Cardiac muscle cell (in vitro differentiated cells and primary cell): Measurements from ENCODE around the gene PPP4R4. TPM values are rescaled to one million over a fixed set of nuclear protein-coding genes. Genes with fewer than 3 reads are reported as not detected.

Experiments
- DNase-seq, 2 donors: peaks; one replicate each; pipeline versions ENCODE4 v3.0.0 to v3.0.0-alpha.2; 2010 to 2017; ENCODE audit warnings: low read depth in 1 of 2, low spot score in 1 of 2
- H3K27ac ChIP-seq: fragments of 200-600 bp; sonication (generic); 2 replicates; pipeline ENCODE4 v1.5.1; 2016
- H3K27me3 ChIP-seq: fragments of 200-600 bp; sonication (generic); 2 replicates; pipeline ENCODE4 v1.6.0; 2016; ENCODE audit warnings: control low read depth
- H3K36me3 ChIP-seq: fragments of 200-600 bp; sonication (generic); 2 replicates; pipeline ENCODE4 v1.5.1; 2016; ENCODE audit warnings: control low read depth
- H3K4me1 ChIP-seq: fragments of 200-600 bp; sonication (generic); 2 replicates; pipeline ENCODE4 v1.8.1; 2017; ENCODE audit warnings: low read depth, mild to moderate bottlenecking, mixed run types
- H3K4me3 ChIP-seq: fragments of 200-600 bp; sonication (generic); 2 replicates; pipeline ENCODE4 v1.5.1; 2016; ENCODE audit warnings: mild to moderate bottlenecking
- H3K9me3 ChIP-seq: fragments of 200-600 bp; sonication (generic); 2 replicates; pipeline ENCODE4 v1.5.1; 2017; ENCODE audit warnings: low read depth, mild to moderate bottlenecking, control low read depth
- polyA plus RNA-seq: library from polyadenylated mRNA; unstranded; fragments of >200 nt; fragmentation: Nextera tagmentation; extraction: Ambion mirVana; gene quantifications from 2 replicates; pipeline ENCODE4 v1.2.1, GENCODE V29; 2016
- total RNA-seq: library from RNA; depleted of rRNA; stranded (reverse); fragments of >200 nt; gene quantifications from 2 replicates; pipeline ENCODE4 v1.2.3, GENCODE V29; 2016
- TF ChIP-seq, protein P1 (sequence below): IDR thresholded peaks from 2 replicates; pipeline ENCODE4 v1.5.1; 2012; ENCODE audit warnings: low read depth, mild to moderate bottlenecking, low read length

PPP4R4 gene
- total and polyA plus RNA-seq, 2 experiments from 2014 or later = 0.59 to 9.8 TPM

DNA sequence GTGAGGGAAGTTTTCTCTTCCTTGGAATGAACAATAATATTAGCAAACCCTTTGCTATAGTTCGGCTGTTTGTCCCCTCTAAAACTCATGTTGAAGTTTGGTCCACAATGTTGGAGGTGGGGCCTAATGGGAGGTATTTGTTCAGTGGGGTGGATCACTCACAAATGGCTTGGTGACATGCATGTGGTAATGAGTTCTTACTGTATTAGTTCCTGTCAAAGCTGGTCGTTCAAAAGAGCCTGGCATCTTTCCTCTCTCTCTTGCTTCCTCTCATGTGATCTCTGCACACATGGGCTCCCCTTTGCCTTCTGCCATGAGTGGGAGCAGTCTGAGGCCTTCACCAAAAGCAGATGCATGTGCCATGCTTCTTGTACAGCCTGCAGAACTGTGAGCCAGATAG lies 13.1 kb upstream of the PPP4R4 start:
- H3K9me3 ChIP-seq = no peaks in the 10 kb centered on the region
- TF ChIP-seq, protein P1, sequence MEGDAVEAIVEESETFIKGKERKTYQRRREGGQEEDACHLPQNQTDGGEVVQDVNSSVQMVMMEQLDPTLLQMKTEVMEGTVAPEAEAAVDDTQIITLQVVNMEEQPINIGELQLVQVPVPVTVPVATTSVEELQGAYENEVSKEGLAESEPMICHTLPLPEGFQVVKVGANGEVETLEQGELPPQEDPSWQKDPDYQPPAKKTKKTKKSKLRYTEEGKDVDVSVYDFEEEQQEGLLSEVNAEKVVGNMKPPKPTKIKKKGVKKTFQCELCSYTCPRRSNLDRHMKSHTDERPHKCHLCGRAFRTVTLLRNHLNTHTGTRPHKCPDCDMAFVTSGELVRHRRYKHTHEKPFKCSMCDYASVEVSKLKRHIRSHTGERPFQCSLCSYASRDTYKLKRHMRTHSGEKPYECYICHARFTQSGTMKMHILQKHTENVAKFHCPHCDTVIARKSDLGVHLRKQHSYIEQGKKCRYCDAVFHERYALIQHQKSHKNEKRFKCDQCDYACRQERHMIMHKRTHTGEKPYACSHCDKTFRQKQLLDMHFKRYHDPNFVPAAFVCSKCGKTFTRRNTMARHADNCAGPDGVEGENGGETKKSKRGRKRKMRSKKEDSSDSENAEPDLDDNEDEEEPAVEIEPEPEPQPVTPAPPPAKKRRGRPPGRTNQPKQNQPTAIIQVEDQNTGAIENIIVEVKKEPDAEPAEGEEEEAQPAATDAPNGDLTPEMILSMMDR = no peak
- no peak overlapping the region for H3K27ac ChIP-seq
- no peak for DNase-seq
- H3K36me3 ChIP-seq = no peaks in the 10 kb centered on the region
- H3K27me3 ChIP-seq = peaks cover 10% of the 10 kb centered on the region
- no peaks in the 10 kb centered on the region for H3K4me1 ChIP-seq
- no peak overlapping the region for H3K4me3 ChIP-seq

- Histone ChIP-seq H3K4me3 (no peak overlapping the region), H3K9me3 (no peaks in the 10 kb centered on the region), H3K27me3 (peaks cover 10% of the 10 kb centered on the region), H3K27ac (no peak overlapping the region), H3K36me3 (no peaks in the 10 kb centered on the region), H3K4me1 (no peaks in the 10 kb centered on the region)
- peak in 1 of 2 donors; percentile 55 for DNase-seq
- TF ChIP-seq, protein P1 = no peak
These were observed 12.1 kb upstream of the PPP4R4 start for GRCh38 chr14:94161981-94162380.

DNA sequence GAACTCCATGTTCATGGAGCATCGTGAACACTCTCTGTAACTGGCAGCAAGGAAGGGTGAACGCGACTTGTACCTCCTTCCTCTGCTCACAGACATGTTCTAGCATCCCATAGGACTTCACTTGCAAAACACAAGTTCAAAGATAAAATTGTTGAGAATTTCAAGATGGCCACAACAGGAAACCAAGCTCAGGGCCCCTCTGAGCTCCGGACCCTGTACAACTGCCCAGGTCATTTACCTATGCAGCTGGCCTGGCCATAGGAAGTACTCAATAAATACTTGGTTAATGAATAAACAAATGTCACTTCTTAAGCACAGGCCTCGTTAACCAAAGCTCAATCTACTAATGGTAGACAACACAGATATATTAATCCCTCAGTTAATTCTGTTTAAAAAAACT lies 11.7 kb upstream of the PPP4R4 start:
- Histone ChIP-seq H3K36me3 (no peaks in the 10 kb centered on the region), H3K27ac (no peak overlapping the region), H3K4me3 (no peak overlapping the region), H3K27me3 (peaks cover 6% of the 10 kb centered on the region), H3K4me1 (no peaks in the 10 kb centered on the region), H3K9me3 (no peaks in the 10 kb centered on the region)
- no peak for DNase-seq
- TF ChIP-seq, protein P1 = no peak

- no peaks in the 10 kb centered on the region for H3K36me3 ChIP-seq
- H3K27me3 ChIP-seq = peaks cover 2% of the 10 kb centered on the region
- H3K4me1 ChIP-seq = no peaks in the 10 kb centered on the region
- H3K9me3 ChIP-seq = no peaks in the 10 kb centered on the region
- no peak overlapping the region for H3K27ac ChIP-seq
- TF ChIP-seq, protein P1 = no peak
- DNase-seq = peak in 1 of 2 donors; percentile 5
- no peak overlapping the region for H3K4me3 ChIP-seq
These were observed 10.3 kb upstream of the PPP4R4 start for GRCh38 chr14:94163796-94164195.

DNA sequence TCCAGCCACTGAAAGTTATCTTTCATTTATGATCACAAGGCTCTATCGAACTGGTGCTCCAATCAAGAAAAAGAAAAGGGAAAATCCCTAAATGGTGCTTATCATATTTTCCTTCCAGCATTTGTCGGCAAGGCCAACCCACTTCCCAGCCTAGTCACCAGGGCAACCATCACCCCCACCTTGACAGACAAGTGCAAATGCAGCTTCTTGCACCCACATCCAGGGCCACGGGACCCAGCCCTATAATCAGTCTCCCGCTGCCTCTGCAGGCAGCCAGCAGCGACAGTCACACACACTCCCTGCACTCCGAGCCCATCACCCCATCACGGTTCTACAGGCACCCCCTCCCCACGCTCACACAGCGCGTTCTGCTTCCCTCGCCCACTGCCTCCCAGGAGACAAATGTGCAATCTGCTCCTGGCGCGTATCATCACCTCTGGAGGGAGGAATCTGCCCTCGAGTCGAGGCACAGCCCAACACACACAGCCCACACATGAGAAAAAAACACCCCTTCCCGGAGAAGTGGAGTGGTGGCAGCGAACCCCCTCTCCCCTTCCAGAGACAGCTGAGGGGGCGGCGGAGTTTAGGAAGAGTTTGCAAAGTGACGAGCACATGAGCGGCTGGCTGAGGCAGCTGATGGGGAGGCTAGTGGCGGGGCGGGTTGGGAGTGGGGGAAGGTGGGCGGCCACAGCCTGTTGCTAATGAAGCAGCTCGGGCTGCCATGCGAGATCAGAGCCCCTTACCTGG lies 9.3 kb upstream of the PPP4R4 start:
- DNase-seq = no peak
- Histone ChIP-seq H3K27me3 (peaks cover 2% of the 10 kb centered on the region), H3K36me3 (no peaks in the 10 kb centered on the region), H3K9me3 (no peaks in the 10 kb centered on the region), H3K4me3 (no peak overlapping the region), H3K4me1 (no peaks in the 10 kb centered on the region), H3K27ac (no peak overlapping the region)
- TF ChIP-seq, protein P1 = no peak
